Fibroblast of skin of left quadriceps (primary cell): Measurements from ENCODE around the gene SNCA.

ENCODE experiments used
- DNase-seq, 2 experiments: peaks; one replicate each; pipeline ENCODE4 v3.0.0-alpha.2; 2013; ENCODE audit warnings: low read depth in 2 of 2

The SNCA gene

GRCh38 chr4:89836897-89837384 lies at the start of gene SNCA:
Gene SNCA, minus strand, starts transcription at chr4:89837161. Its CDS starts 1,494 bp downstream, at chr4:89835667.
- DNase-seq = peak; percentile 14 to 18

GRCh38 chr4:89879215-89879614 lies 42.3 kb upstream of the SNCA start:
- DNase-seq = no peak

GRCh38 chr4:89878611-89879010 lies 41.6 kb upstream of the SNCA start:
- DNase-seq = no peak

GRCh38 chr4:89876548-89876947 lies 39.6 kb upstream of the SNCA start:
- no peak for DNase-seq

GRCh38 chr4:89871211-89871610 lies 34.2 kb upstream of the SNCA start:
- DNase-seq = no peak

GRCh38 chr4:89868999-89869589 lies 32.1 kb upstream of the SNCA start:
- no peak for DNase-seq

- no peak for DNase-seq
These were observed 31.3 kb upstream of the SNCA start for GRCh38 chr4:89868276-89868675.

GRCh38 chr4:89863533-89863932 lies 26.6 kb upstream of the SNCA start:
- DNase-seq = no peak

- DNase-seq = no peak
These were observed 24.0 kb upstream of the SNCA start for GRCh38 chr4:89860971-89861370.

GRCh38 chr4:89855236-89855635 lies 18.3 kb upstream of the SNCA start:
- DNase-seq = no peak

GRCh38 chr4:89847571-89848325 lies 10.8 kb upstream of the SNCA start:
- DNase-seq = no peak

- DNase-seq = no peak
These were observed 2.6 kb upstream of the SNCA start for GRCh38 chr4:89839558-89839957.

GRCh38 chr4:89837993-89838390 lies 1.0 kb upstream of the SNCA start:
- no peak for DNase-seq

GRCh38 chr4:89837385-89837992 lies 528 bp upstream of the SNCA start:
- no peak for DNase-seq

GRCh38 chr4:89836031-89836745 lies 773 bp downstream of the SNCA start:
- no peak for DNase-seq

- no peak for DNase-seq
These were observed 1.5 kb downstream of the SNCA start for GRCh38 chr4:89835413-89835812.

GRCh38 chr4:89834486-89835209 lies 2.3 kb downstream of the SNCA start:
- DNase-seq = no peak

- no peak for DNase-seq
These were observed 7.4 kb downstream of the SNCA start for GRCh38 chr4:89829470-89830138.

- no peak for DNase-seq
These were observed 13.5 kb downstream of the SNCA start for GRCh38 chr4:89823416-89823815.

- DNase-seq = no peak
These were observed 15.3 kb downstream of the SNCA start for GRCh38 chr4:89821612-89822011.

- DNase-seq = no peak
These were observed 17.0 kb downstream of the SNCA start for GRCh38 chr4:89820010-89820409.
